GM18511 (cell line): ENCODE measurements around the gene CRTC2.
"Not testable (repeated sequence)": the region's sequence is repeated elsewhere in the genome, so short reads cannot be mapped to it uniquely, and the experiment has no call there.

ENCODE experiments used
- ATAC-seq: cut with Tn5 transposase; IDR thresholded peaks from one replicate; pipeline ENCODE4 v1.9.1; 2021; ENCODE audit warnings: mild to moderate bottlenecking, moderate library complexity; ENCODE audit not compliant: unreplicated experiment

CRTC2 gene

DNA sequence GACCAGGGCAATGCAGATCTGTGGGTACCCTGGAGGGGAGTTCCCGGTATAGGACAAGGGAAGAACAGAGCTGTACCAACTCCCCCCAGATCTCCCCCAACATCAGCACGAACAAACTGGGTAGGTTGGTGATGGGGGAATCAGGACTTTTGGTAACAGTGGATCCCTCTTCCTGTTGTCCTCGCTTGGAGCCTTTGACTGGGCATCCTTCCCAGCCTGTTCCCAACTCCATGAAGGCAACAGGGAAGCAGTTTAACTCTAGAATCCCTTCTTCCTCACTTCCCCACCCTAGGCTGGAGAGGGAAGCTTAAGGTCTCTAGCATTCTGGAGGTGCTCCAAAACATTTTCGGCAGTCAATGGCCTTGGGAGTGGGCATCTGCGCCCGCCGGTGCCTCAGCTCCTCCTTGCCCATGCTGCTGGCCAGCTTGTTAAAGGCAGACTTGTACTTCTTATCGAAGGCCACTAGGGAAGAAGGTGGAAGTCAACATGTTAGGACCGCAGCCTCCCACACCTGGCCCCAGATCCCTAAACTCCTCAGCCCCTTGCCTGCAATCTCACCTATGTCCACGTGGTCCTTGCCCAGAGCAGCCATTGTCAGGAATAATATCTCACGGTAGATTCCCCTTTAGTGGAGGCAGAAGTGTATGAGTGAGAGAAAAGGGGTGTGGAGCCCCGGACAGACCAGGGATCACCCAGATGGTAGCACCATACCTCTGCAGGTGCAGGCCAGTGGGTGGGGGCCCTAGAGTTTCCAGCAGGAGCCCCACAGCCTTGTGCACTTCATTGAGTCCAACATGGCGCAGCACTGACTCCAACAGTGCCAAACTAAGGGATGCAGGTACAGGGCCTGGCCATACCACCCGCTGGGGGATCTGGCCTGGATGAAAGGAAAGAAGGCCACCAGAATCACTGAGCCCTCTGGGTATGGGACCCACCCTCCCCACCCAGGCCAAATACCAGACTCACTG is 28.1 kb downstream of the CRTC2 start:
- ATAC-seq = no peak

DNA sequence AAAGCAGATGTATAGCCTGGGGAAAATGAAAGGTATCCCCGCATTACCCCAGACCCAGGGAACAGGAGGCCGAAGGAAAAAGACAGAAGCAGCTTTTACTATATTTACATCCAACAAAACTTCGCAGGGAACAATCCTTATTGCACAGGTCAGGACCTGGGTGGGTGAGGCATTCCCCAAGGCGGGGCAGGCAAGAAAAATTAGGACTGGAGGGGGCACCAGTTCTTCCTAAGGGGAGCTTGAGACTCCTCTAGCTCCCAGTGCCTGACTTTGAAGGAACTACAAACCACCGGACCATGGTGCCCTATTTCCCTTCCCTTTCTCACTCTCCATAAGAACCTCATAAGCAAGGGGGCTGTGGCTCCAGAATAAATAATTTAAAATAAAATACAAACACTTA is 29.0 kb downstream of the CRTC2 start:
- ATAC-seq = no peak

DNA sequence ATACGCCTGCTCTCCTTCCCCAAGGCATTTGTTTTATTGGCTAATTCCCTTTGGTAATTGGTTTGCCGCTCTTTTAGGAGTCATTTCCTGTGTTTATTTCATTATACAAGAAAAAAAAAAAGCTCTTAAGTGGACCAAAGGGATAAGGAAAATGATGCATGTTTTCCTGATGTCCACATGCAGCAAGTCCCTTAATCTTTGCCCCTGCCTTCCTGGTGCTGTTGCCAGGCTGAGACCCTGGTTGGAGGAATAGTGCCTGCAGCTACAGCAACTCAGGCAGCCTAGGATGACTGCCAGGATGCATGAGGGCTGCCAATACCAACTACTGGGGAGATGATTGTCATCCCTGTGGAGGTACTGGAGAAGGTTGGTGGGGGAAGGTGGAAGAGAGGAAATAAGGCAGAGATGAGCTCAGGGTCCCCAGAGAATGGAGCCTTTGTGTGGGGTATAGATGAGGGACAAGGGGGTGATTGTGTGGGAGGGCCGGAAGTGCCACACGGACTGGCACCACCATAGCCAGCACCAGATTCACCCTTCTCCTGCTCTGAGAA is 29.5 kb downstream of the CRTC2 start:
- no peak for ATAC-seq

- ATAC-seq = no peak
Measured at GRCh38 chr1:153928245-153928644, 30.2 kb downstream of the CRTC2 start.

- ATAC-seq = no peak
Measured at GRCh38 chr1:153926405-153926804, 32.0 kb downstream of the CRTC2 start.

- peak; percentile 92 for ATAC-seq
Measured at GRCh38 chr1:153922972-153923925, 35.2 kb downstream of the CRTC2 start, which contains the start of gene GATAD2B. Gene GATAD2B (minus strand): TSS chr1:153922972. CDS start chr1:153828347, 94,625 bp downstream.

DNA sequence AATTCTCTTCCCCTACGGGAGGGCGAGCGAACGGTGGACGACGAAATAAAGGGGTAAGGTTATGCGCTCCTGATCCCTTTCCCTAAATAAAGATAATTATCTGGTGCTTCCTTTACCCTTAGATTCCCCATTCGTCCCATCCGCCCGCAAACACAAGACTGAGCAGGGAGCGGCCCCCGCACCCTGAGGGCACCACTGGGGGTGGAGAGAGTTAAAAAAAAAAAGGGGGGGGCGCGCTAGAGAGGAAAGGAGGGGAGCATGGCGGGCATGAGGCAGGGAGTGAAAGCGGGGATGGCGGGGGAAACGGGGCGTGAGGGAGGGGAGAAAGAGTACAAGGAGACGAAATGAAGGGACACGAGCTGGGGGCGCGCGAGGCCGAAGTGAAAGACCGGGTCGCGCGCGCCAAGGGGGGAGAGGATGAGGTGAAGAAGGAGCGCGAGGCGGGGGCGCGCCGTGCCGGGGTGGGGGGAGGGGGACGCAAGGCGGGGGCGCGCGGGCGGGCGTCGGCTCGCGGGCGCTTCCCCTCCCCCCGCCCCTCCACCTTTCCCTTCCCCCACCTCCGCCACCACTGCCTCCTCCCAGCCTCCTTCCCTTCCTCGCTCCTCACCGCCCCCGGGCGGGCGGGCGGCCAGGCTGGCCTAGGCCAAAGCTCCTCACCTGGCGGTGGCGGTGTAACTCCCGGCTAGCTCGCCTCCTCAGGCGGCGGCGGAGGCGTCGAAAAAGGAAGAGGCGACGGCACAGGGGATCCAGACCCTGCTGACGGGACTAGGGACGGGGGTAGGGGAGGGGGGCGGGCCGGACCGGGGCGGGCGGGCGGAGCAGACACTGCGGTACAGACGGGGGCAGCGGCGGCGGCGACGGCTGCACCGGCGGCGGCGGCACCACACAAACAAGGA is 36.1 kb downstream of the CRTC2 start:
- peak; percentile 28 for ATAC-seq

DNA sequence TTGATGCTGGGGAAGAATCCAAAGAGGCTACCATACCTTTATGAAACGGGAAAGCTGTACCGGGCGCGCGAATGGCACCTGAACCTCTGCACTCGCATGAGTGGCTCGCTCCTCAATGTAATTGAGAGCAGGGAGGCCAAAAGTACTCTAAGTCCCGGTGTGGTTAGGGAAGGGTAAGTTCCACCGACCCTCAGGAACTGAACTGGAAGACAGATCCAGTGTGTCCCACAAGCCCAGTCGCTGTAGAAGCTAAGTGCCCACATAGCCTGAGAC is 36.7 kb downstream of the CRTC2 start:
- ATAC-seq = no peak

DNA sequence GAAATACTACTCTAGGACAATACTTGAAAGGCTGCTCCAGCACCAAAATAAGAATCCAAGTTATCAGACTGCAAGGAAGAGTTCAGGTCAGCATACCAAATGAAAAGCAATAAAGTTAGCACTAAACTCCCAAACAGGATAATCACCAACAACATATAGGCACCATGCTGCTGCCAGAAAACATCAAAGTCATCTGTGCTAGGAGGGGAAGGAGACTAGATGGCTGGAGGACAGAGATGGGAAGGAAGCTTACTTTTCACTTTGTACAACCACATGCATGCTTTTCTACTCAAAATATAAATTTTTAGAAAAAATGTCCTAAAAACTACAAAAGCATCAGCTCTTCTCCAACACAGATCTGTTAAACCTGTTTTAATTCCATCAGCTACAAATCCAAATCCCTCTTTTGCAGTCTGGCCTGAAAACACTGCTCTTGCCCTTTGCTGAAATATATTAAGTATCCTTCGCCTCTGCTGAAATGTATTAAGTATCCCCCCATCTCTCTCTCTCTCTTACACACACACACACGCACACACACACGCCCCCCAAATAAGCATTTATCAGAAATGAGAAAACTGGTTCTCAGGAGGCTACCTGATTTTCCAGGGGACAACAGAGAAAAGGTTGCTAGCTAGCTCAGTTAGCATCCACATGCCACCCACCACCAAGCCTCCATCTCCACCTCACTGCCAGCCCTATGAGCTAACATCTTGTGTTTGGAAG is 37.2 kb downstream of the CRTC2 start:
- no peak for ATAC-seq

GRCh38 chr1:153919876-153920852 is 38.2 kb downstream of the CRTC2 start:
- ATAC-seq = no peak

GRCh38 chr1:153916297-153916696 is 42.1 kb downstream of the CRTC2 start:
- no peak for ATAC-seq

- ATAC-seq = no peak
Measured at GRCh38 chr1:153912349-153912748, 46.1 kb downstream of the CRTC2 start.

DNA sequence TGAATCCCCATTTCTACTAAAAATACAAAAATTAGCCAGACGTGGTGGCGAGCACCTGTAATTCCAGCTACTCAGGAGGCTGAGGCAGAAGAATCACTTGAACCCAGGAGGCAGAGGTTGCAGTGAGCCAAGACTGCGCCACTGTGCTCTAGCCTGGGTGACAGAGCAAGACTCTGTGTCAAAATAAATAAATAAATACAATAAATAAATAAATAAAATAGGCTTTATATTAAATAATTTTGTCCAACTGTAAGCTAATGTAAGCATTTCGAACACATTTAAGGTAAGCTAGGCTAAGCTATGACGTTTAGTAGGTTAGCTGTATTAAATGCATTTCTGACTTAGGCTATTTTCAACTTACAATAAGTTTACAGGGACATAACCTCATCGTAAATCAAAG is 47.9 kb downstream of the CRTC2 start:
- ATAC-seq = not testable (repeated sequence)

GRCh38 chr1:153908071-153908470 is 50.3 kb downstream of the CRTC2 start:
- no peak for ATAC-seq

GRCh38 chr1:153907134-153907533 is 51.3 kb downstream of the CRTC2 start:
- no peak for ATAC-seq

DNA sequence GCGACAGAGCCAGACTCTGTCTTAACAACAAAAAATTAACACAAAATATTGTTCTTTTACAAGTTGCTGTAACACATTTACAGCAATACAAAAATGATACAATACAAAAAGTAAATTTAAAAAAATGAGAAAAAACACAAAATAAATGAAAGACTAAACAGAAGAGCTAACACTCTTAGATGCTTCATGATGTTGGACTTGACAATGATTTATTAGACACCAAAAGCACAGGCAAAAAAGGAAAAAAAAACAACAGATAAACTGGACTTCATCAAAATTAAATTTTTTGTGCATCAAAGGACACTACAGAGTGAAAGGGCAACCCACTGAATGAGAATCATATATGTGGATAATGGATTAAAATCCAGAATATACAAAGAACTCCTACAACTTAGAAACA is 52.0 kb downstream of the CRTC2 start:
- ATAC-seq = no peak

DNA sequence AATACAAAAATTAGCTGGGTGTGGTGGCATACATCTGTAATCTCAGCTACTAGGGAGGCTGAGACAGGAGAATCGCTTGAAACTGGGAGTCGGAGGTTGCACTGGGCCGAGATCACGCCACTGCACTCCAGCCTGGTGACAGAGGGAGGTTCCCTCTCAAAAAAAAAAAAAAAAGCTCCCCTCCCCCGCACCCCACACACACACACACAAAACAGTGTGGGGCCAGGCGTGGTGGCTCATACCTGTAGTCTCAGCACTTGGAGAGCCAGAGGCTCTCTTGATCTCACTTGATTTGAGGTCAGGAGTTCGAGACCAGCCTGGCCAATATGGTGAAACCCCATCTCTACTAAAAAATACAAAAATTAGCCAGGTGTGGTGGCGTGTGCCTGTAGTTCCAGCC is 52.5 kb downstream of the CRTC2 start:
- not testable (repeated sequence) for ATAC-seq

DNA sequence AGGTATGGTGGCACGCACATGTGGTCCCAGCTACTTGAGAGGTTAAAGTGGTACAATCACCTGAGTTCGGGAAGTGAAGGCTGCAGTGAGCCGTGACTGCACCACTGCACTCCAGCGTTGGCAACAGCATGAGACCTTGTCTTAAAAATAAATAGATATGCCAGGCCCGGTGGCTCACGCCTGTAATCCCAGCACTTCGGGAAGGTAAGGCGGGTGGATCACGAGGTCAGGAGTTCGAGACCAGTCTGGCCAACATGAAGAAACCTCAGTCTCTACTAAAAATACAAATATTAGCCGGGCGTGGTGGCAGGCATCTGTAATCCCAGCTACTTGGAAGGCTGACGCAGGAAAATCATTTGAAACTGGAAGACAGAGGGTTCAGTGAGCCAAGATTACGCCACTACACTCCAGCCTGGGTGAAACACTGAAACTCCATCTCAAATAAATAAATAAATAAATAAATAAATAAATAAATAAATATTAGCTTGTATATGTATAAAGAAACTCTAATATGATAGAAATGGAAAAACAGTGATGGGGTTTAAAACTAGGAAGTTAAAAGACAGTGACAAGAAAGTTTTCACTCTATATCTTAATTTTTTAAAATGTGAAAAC is 54.5 kb downstream of the CRTC2 start:
- no peak for ATAC-seq
